Adrenal gland (tissue), 12 donors: ENCODE data around the gene PLEKHA7. TPM values are rescaled to one million over a fixed set of nuclear protein-coding genes. Genes with fewer than 3 reads are reported as not detected.

Source experiments
- DNase-seq, 7 donors: peaks; one replicate each; pipeline ENCODE4 v3.0.0-alpha.2; 2019 to 2020
- H3K27ac ChIP-seq, 5 donors: fragments of 200-600 bp; sonication (generic) in 4 of 5; 1 replicate in 3 of 5; 2 replicates in 2 of 5; pipeline versions ENCODE4 v1.5.1 to v1.8.0; 2016 to 2020; ENCODE audit warnings: mild to moderate bottlenecking in 1 of 5
- H3K27me3 ChIP-seq: fragments of 200-600 bp; 2 replicates; pipeline ENCODE4 v1.8.0; 2021
- H3K36me3 ChIP-seq, 2 donors: fragments of 200-600 bp; replicated peaks in 1 of 2; 1 replicate in 1 of 2; 2 replicates in 1 of 2; pipeline versions ENCODE4 v1.5.1 to v1.8.0; 2018 to 2022
- H3K4me1 ChIP-seq, 2 donors: fragments of 200-600 bp; replicated peaks in 1 of 2; 1 replicate in 1 of 2; 2 replicates in 1 of 2; pipeline versions ENCODE4 v1.5.1 to v1.8.0; 2018 to 2021
- H3K4me3 ChIP-seq, 4 donors: fragments of 200-600 bp; sonication (generic) in 3 of 4; one replicate each; pipeline ENCODE4 v1.5.1; 2016 to 2018
- H3K9me3 ChIP-seq, 3 donors: fragments of 200-600 bp; sonication (generic) in 1 of 3; replicated peaks in 1 of 3; 1 replicate in 2 of 3; 2 replicates in 1 of 3; pipeline versions ENCODE4 v1.5.1 to v1.8.0; 2016 to 2021
- POLR2A ChIP-seq, 2 donors: fragments of 450-650 bp; IDR thresholded peaks; one replicate each; pipeline ENCODE4 v1.6.1; 2017; ENCODE audit warnings: antibody characterized with exemption in 2 of 2, mild to moderate bottlenecking in 2 of 2, moderate library complexity in 1 of 2
- WGBS, 4 donors: extraction: QIAGEN DNeasy Blood & Tissue Kit in 2 of 4; methylation state at CpG; one replicate each; pipeline versions ENCODE4 v1.1.5 to v1.1.7; 2013 to 2017; 5-methylcytosine and 5-hydroxymethylcytosine counted together
- intact Hi-C, 2 donors: fragments of 100-400 bp; cut with DNase I; formaldehyde crosslinking; loops; one replicate each; pipeline versions ENCODE4 v1.14.1 to v1.15.0; 2022 to 2023
- polyA plus RNA-seq, 3 donors: library from polyadenylated mRNA; stranded (reverse); fragments of 200-250 nt in 2 of 3; fragments of 350-450 nt in 1 of 3; fragmentation: Illumina TruSeq in 1 of 3; extraction: RNeasy Lipid Tissue Mini Kit (QIAGEN cat#74804) in 1 of 3; gene quantifications; one replicate each; pipeline ENCODE4 v1.2.3, GENCODE V29; 2013 to 2014
- total RNA-seq, 9 donors: library from RNA; depleted of rRNA in 4 of 9; stranded (reverse); fragments of >200 nt in 4 of 9; fragments of 120-200 nt in 1 of 9; fragmentation: NEBNext Ultra II Directional in 1 of 9; extraction: Animal tissue kit (Norgen Biotek cat#: 25700) in 1 of 9; gene quantifications; one replicate each; pipeline versions ENCODE4 v1.1.0 to v1.2.4, GENCODE V29; 2013 to 2023
- TF ChIP-seq, protein P1 (sequence below), 6 experiments: fragments of 450-650 bp in 4 of 6; fragments of 200-600 bp in 2 of 6; sonication (generic) in 1 of 6; IDR thresholded peaks; 1 replicate in 5 of 6; 2 replicates in 1 of 6; pipeline versions ENCODE4 v1.5.1 to v1.8.0; 2016 to 2021; ENCODE audit warnings: antibody characterized with exemption in 6 of 6, mild to moderate bottlenecking in 2 of 6, moderate library complexity in 1 of 6
- donor health status: healthy with polysubstance abuse.
- donor health status: Bipolar disorder and iron deficiency.
- donor health status: DM: yes; HTN: yes; CAD: no.
- donor health status: DM: no; HTN: no; CAD: no.
- donor health status: DM: no; HTN: no; CAD: no.
- donor health status: DM: yes; HTN: yes; CAD: no.

PLEKHA7 gene
- total and polyA plus RNA-seq, 12 donors: 0.54 to 23.7 (median 2.7) TPM

DNA sequence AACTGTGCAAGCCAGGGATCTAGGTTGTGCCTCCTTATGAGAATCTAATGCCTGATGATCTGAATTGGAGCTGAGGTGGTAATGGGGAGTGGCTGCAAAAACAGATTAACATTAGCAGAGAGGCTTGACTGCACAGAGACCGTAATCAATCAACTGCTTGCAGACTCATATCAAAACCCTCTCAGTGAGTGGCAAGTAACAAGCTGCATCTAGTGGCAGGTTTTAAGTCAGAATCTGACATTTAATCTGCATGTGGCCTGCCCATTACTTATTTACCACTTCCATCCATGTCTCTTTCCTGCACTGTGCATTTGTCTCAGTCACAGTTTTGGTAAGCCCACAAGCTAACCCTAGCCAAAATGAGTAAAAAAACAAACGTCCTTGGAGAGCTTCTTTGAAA lies 264.5 kb downstream of the PLEKHA7 start:
- TF ChIP-seq, protein P1, sequence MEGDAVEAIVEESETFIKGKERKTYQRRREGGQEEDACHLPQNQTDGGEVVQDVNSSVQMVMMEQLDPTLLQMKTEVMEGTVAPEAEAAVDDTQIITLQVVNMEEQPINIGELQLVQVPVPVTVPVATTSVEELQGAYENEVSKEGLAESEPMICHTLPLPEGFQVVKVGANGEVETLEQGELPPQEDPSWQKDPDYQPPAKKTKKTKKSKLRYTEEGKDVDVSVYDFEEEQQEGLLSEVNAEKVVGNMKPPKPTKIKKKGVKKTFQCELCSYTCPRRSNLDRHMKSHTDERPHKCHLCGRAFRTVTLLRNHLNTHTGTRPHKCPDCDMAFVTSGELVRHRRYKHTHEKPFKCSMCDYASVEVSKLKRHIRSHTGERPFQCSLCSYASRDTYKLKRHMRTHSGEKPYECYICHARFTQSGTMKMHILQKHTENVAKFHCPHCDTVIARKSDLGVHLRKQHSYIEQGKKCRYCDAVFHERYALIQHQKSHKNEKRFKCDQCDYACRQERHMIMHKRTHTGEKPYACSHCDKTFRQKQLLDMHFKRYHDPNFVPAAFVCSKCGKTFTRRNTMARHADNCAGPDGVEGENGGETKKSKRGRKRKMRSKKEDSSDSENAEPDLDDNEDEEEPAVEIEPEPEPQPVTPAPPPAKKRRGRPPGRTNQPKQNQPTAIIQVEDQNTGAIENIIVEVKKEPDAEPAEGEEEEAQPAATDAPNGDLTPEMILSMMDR (IDR thresholded peaks at IDR 0.05): no peak
- TF ChIP-seq POLR2A (IDR thresholded peaks at IDR 0.05): no peak
- H3K4me3 ChIP-seq: no peak overlapping the region
- no peaks in the 10 kb centered on the region for H3K9me3 ChIP-seq
- WGBS, 4 donors: 50 to 67% (median 58%) methylated on average over 2 of the region's 2 CpGs
- H3K27ac ChIP-seq: peak overlapping the region in 1 of 5 donors; percentile 22
- peaks cover 7 to 24% of the 10 kb centered on the region in 2 donors for H3K4me1 ChIP-seq
- no peaks in the 10 kb centered on the region for H3K27me3 ChIP-seq
- no peak for DNase-seq
- intact Hi-C loops: no loop called here
- peaks cover 0 to 92% of the 10 kb centered on the region in 2 donors for H3K36me3 ChIP-seq

DNA sequence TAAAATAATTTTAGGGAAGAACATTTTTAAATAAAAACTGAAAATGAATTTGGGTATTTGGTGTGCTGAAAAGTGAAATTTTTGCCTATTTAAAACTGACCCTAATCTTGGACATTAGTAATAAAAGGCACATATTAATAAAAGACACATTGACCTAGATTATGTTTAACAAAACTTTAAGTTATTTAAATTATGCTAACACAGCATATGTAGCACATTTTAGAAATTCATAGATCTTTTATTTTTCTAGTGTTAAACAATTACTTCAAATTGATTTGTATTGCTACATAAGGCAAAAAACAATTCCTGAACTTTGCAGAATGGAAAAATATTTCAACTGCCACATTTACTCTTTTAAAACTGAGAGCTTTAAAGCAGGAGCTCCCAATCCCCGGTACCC lies 265.1 kb downstream of the PLEKHA7 start:
- WGBS, 4 donors: 100% methylated on average over 1 of the region's 1 CpG
- H3K27ac ChIP-seq: no peak overlapping the region
- H3K9me3 ChIP-seq: no peaks in the 10 kb centered on the region
- H3K36me3 ChIP-seq: peaks cover 0 to 89% of the 10 kb centered on the region in 2 donors
- intact Hi-C loops: no loop called here
- DNase-seq: no peak
- no peaks in the 10 kb centered on the region for H3K27me3 ChIP-seq
- TF ChIP-seq POLR2A (IDR thresholded peaks at IDR 0.05): no peak
- TF ChIP-seq, protein P1 (IDR thresholded peaks at IDR 0.05): no peak
- H3K4me3 ChIP-seq: no peak overlapping the region
- H3K4me1 ChIP-seq: peaks cover 7 to 30% of the 10 kb centered on the region in 2 donors

DNA sequence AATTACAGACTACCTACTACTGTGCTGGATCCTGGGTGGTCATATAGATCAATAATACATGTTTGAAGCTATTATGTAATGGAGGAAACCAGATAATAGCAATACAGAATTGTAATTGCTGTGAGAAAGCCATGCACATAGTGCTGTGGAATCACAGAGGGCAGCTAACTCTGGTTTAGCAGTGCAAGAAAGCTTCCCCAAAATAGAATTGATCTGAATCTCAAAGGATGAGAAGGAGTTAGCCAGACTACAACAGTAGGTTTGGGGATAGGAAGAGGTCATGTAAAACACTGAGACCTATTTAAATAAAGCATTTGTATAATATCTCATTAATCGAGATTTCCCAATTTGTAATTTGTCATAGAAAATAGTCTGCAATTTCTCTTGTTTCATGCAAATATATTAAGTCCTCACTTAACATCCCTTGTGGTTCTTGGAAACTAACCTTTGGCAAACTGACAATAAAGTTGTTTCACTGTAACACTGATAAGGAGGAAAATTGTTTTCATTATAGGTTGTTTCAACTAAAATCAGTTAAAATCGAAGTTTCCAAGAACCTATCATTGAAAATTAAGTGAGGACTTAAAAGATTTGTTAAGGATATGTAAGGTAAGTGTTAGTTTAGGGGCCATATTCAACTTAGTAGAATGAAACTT lies 268.1 kb downstream of the PLEKHA7 start:
- Histone ChIP-seq H3K27me3 (no peaks in the 10 kb centered on the region), H3K9me3 (no peaks in the 10 kb centered on the region), H3K27ac (no peak overlapping the region), H3K4me1 (peaks cover 7 to 50% of the 10 kb centered on the region in 2 donors), H3K4me3 (no peak overlapping the region), H3K36me3 (peaks cover 0 to 60% of the 10 kb centered on the region in 2 donors)
- no peak for DNase-seq
- intact Hi-C loops: no loop called here
- 54 to 63% (median 60%) methylated on average over 2 of the region's 2 CpGs for WGBS, 4 donors
- TF ChIP-seq, protein P1 (IDR thresholded peaks at IDR 0.05): no peak
- no peak for TF ChIP-seq POLR2A (IDR thresholded peaks at IDR 0.05)

GRCh38 chr11:16744128-16744725 lies 270.0 kb downstream of the PLEKHA7 start:
- Histone ChIP-seq H3K4me1 (peaks cover 20 to 52% of the 10 kb centered on the region in 2 donors), H3K27ac (no peak overlapping the region), H3K9me3 (no peaks in the 10 kb centered on the region), H3K36me3 (peaks cover 0 to 41% of the 10 kb centered on the region in 2 donors), H3K27me3 (no peaks in the 10 kb centered on the region), H3K4me3 (no peak overlapping the region)
- DNase-seq: no peak
- no peak for TF ChIP-seq POLR2A (IDR thresholded peaks at IDR 0.05)
- TF ChIP-seq, protein P1 (IDR thresholded peaks at IDR 0.05): no peak
- intact Hi-C loops: no loop called here
- 89 to 95% (median 93%) methylated on average over 5 of the region's 5 CpGs for WGBS, 4 donors
